ENCODE measurements around the gene NSL1. TPM values are rescaled to one million over a fixed set of nuclear protein-coding genes. Genes with fewer than 3 reads are reported as not detected.

Gene NSL1
- total RNA-seq, 1 experiment from 2014 or later: 36.4 TPM

- no peak overlapping the region for H3K27ac ChIP-seq (ENCODE audit: low read depth, low read length)
- DNase-seq (ENCODE audit: low read depth, low spot score): no peak
- no peak for ATAC-seq
- ChIA-PET CTCF (no interaction called here), RAD21 (ENCODE audit: low non-redundant PET in 1 of 2, low total read pairs in 2 of 2, uncharacterized antibody in 2 of 2, unreplicated experiment in 2 of 2) (no interaction called here), POLR2A (no interaction called here)
- no peaks in the 10 kb centered on the region for H3K9me3 ChIP-seq (ENCODE audit: control insufficient read depth in 1 of 2, insufficient read depth in 1 of 2, low read depth in 1 of 2, low read length in 2 of 2)
- no peaks in the 10 kb centered on the region for H3K36me3 ChIP-seq (ENCODE audit: control insufficient read depth in 1 of 2, insufficient read depth in 2 of 2, low read length in 2 of 2)
- no peak overlapping the region for H3K9ac ChIP-seq (ENCODE audit: low read length)
- no peak overlapping the region for H2AFZ ChIP-seq (ENCODE audit: low read depth, low read length, poor library complexity, severe bottlenecking)
- no peaks in the 10 kb centered on the region for H3K4me1 ChIP-seq (ENCODE audit: control insufficient read depth in 1 of 2, insufficient read depth in 2 of 2, low read length in 2 of 2)
- H3K4me2 ChIP-seq (ENCODE audit: low read length): no peak overlapping the region
- BruUV-seq (replicated peaks): no TSS peak
- intact Hi-C loops (cut with micrococcal nuclease): no loop called here
- no peaks in the 10 kb centered on the region for H4K20me1 ChIP-seq (ENCODE audit: insufficient read depth)
- TF ChIP-seq POLR2AphosphoS5 (IDR thresholded peaks at IDR 0.05; ENCODE audit: low read depth, low read length): no peak
- TF ChIP-seq MAX (IDR thresholded peaks at IDR 0.05): no peak
- TF ChIP-seq ELF1 (IDR thresholded peaks at IDR 0.05; ENCODE audit: borderline replicate concordance, low read depth): no peak
- no peak for TF ChIP-seq ATF3 (IDR thresholded peaks at IDR 0.05)
- TF ChIP-seq POLR2A (IDR thresholded peaks at IDR 0.05; ENCODE audit: borderline replicate concordance, extremely low read depth, insufficient read depth, insufficient read length): no peak
- TF ChIP-seq RAD21 (IDR thresholded peaks at IDR 0.05; ENCODE audit: low read depth): no peak
- no peak for TF ChIP-seq ZBTB33 (IDR thresholded peaks at IDR 0.05; ENCODE audit: extremely low read depth, insufficient replicate concordance, low read length)
- TF ChIP-seq REST (IDR thresholded peaks at IDR 0.05; ENCODE audit: low read depth): no peak
- no peak for TF ChIP-seq CTCF (IDR thresholded peaks at IDR 0.05 in 2 of 3, conservative IDR thresholded peaks at IDR 0.05 in 1 of 3; ENCODE audit: borderline replicate concordance in 1 of 3, insufficient read depth in 1 of 3, low read depth in 2 of 3, low read length in 2 of 3)
- TF ChIP-seq FOSL1 (IDR thresholded peaks at IDR 0.05; ENCODE audit: low read depth): no peak
- no peak for TF ChIP-seq SRF (IDR thresholded peaks at IDR 0.05; ENCODE audit: low read depth)
- TF ChIP-seq JUND (IDR thresholded peaks at IDR 0.05): no peak
- no peaks in the 10 kb centered on the region for H3K79me2 ChIP-seq (ENCODE audit: insufficient read depth, low read length)
- H3K9me2 ChIP-seq (ENCODE audit: insufficient read depth): no peaks in the 10 kb centered on the region
- no peak overlapping the region for H3K4me3 ChIP-seq (replicated peaks in 1 of 2; ENCODE audit: low read depth in 1 of 2, low read length in 2 of 2)
- no peaks in the 10 kb centered on the region for H3K27me3 ChIP-seq (ENCODE audit: insufficient read depth, low read length)
These were observed 110.7 kb downstream of the NSL1 start for GRCh38 chr1:212680680-212681389.
